NB4 (cell line): ENCODE measurements around the gene PRIMA1.

Experiments
- DNase-seq: peaks from one replicate; pipeline ENCODE4 v3.0.0; 2010; ENCODE audit warnings: low read depth
- H3K4me3 ChIP-seq: one replicate; pipeline ENCODE4 v1.5.1; 2011; ENCODE audit warnings: mild to moderate bottlenecking, low read depth, low read length, moderate library complexity
- MYC ChIP-seq: IDR thresholded peaks from 2 replicates; pipeline ENCODE4 v1.6.1; 2011; ENCODE audit warnings: low read depth, low read length
- POLR2A ChIP-seq: IDR thresholded peaks from 2 replicates; pipeline ENCODE4 v1.6.1; 2011; ENCODE audit warnings: mild to moderate bottlenecking; ENCODE audit not compliant: insufficient read length; ENCODE audit errors: extremely low read depth
- TF ChIP-seq, protein P1 (sequence below): IDR thresholded peaks from 2 replicates; pipeline ENCODE4 v1.6.1; 2011; ENCODE audit warnings: low read depth, low read length
- TF ChIP-seq, protein P2 (sequence below): IDR thresholded peaks from one replicate; pipeline ENCODE4 v1.5.1; 2012; ENCODE audit warnings: low read depth, low read length

The PRIMA1 gene

DNA sequence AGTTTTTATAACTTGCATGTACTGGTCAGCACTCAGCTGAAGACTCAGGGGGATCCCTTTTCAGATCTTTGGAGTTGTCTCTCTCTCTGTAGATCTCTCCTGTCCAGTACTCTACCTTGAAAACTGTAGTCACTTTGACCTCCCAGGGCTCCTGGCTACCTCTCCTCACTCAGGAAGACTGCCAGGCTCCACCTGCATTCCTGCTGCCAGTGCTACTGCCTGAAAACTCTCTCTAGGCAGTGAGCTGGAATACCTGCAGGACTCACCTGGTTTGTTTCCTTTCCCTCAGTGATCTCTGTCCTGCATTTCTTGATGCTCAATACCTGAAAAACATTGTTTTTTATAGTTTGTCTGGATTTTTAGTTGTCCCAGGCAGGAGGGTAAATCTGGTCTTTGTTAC, 87.4 kb downstream of the PRIMA1 start:
- TF ChIP-seq, protein P1, sequence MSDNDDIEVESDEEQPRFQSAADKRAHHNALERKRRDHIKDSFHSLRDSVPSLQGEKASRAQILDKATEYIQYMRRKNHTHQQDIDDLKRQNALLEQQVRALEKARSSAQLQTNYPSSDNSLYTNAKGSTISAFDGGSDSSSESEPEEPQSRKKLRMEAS = no peak
- TF ChIP-seq POLR2A = no peak
- no peak for TF ChIP-seq MYC
- TF ChIP-seq, protein P2, sequence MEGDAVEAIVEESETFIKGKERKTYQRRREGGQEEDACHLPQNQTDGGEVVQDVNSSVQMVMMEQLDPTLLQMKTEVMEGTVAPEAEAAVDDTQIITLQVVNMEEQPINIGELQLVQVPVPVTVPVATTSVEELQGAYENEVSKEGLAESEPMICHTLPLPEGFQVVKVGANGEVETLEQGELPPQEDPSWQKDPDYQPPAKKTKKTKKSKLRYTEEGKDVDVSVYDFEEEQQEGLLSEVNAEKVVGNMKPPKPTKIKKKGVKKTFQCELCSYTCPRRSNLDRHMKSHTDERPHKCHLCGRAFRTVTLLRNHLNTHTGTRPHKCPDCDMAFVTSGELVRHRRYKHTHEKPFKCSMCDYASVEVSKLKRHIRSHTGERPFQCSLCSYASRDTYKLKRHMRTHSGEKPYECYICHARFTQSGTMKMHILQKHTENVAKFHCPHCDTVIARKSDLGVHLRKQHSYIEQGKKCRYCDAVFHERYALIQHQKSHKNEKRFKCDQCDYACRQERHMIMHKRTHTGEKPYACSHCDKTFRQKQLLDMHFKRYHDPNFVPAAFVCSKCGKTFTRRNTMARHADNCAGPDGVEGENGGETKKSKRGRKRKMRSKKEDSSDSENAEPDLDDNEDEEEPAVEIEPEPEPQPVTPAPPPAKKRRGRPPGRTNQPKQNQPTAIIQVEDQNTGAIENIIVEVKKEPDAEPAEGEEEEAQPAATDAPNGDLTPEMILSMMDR = no peak
- no peak for DNase-seq
- H3K4me3 ChIP-seq = no peak overlapping the region

GRCh38 chr14:93693914-93694313, 94.4 kb downstream of the PRIMA1 start:
- TF ChIP-seq POLR2A (no peak), MYC (no peak)
- TF ChIP-seq, protein P1 = no peak
- TF ChIP-seq, protein P2 = no peak
- no peak overlapping the region for H3K4me3 ChIP-seq
- DNase-seq = no peak

GRCh38 chr14:93691042-93691780, 97.1 kb downstream of the PRIMA1 start:
- no peak overlapping the region for H3K4me3 ChIP-seq
- DNase-seq = no peak
- TF ChIP-seq, protein P1 = no peak
- TF ChIP-seq MYC (no peak), POLR2A (no peak)

DNA sequence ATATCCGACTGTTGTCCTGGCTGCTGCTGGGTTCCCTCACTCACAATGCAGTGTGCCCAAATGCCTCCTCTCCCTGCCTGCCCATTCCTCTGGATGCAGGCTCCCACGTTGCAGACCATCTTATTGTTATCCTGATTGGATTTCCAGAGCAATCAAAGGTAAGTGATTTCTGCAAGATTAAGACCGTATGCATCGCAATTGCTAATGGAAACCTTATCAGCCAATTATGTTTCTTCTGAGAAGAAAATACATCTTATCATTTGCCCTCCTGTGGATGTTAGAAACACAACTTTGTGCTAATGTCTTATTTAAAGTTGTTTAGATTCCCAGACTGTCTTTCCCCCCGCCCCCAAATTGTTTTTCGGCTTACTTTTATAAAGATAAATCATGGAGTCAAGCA, 98.1 kb downstream of the PRIMA1 start:
- no peak for DNase-seq
- no peak overlapping the region for H3K4me3 ChIP-seq
- TF ChIP-seq MYC = no peak
- TF ChIP-seq, protein P2 = no peak
- TF ChIP-seq POLR2A = no peak

DNA sequence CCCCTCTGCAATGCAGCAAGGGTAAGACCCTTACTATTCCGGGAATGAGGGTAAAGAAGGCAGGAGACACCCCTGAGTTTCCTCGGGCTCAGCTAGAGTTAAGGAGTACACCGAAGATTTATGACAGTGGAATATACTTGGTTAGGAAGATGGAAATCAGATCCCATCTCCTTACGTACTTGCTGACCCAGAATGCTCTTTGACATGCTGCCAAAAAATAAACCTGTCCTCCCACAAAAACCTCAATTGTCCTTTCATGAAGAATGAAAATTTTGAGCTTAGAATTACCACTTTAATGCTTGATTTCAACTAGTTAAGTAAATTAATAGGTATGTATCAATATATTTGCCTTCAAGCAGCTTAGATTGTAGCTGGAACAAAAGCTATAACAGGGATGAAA, 99.5 kb downstream of the PRIMA1 start:
- TF ChIP-seq MYC (no peak), POLR2A (no peak)
- TF ChIP-seq, protein P2 = no peak
- TF ChIP-seq, protein P1 = no peak
- no peak overlapping the region for H3K4me3 ChIP-seq
- DNase-seq = no peak

DNA sequence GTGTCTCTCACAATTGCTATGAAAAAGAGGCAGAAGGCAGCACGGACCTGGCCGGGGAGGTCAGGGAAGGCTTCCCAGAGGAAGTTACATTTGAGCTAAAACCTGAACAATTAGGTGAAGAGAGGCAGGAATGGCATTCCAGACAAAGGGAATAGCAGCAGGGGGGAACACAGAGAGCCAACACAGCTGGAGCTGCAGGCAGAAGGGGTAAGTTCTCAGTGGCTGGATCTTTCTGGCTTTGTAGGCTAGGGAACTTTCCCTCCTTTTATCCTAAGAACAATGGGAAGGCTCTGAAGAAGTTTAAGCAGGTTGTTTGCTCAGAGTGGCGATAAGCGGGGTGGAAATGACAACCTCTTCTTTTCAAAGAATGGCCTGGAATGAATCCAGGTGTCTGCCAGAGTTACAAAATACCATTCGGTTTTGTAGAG, 100.0 kb downstream of the PRIMA1 start:
- no peak overlapping the region for H3K4me3 ChIP-seq
- TF ChIP-seq, protein P2 = no peak
- TF ChIP-seq POLR2A (no peak), MYC (no peak)
- TF ChIP-seq, protein P1 = no peak
- no peak for DNase-seq
